Natural killer cell (primary cell): ENCODE measurements around the gene PLCB1. TPM values are rescaled to one million over a fixed set of nuclear protein-coding genes. Genes with fewer than 3 reads are reported as not detected.

Experiments used
- ATAC-seq, 3 donors: fragments of 150-1000 bp in 2 of 3; fragments of 200-7000 bp in 1 of 3; cut with Tn5 transposase; 1 replicate in 1 of 3; 2 replicates in 2 of 3; pipeline ENCODE4 v1.10.0; 2021; ENCODE audit warnings: mild to moderate bottlenecking in 2 of 3, moderate library complexity in 2 of 3
- DNase-seq, 2 donors: peaks; one replicate each; pipeline versions ENCODE4 v3.0.0 to v3.0.0-alpha.2; 2013 to 2021; ENCODE audit warnings: mixed read lengths in 1 of 2
- H3K27ac ChIP-seq: one replicate; pipeline ENCODE4 v1.5.1; 2013; ENCODE audit warnings: mild to moderate bottlenecking, low read length
- H3K27me3 ChIP-seq: one replicate; pipeline ENCODE4 v1.6.1; 2013; ENCODE audit warnings: low read length; ENCODE audit not compliant: control insufficient read depth, insufficient read depth
- H3K36me3 ChIP-seq: one replicate; pipeline ENCODE4 v1.6.1; 2013; ENCODE audit warnings: low read length; ENCODE audit not compliant: control insufficient read depth, insufficient read depth
- H3K4me1 ChIP-seq: one replicate; pipeline ENCODE4 v1.6.1; 2013; ENCODE audit warnings: low read length; ENCODE audit not compliant: control insufficient read depth, insufficient read depth
- H3K4me3 ChIP-seq: one replicate; pipeline ENCODE4 v1.5.1; 2013; ENCODE audit warnings: low read length
- H3K9me3 ChIP-seq: one replicate; pipeline ENCODE4 v1.6.1; 2013; ENCODE audit warnings: low read length; ENCODE audit not compliant: control insufficient read depth, insufficient read depth
- H3K27ac Mint-ChIP-seq, 2 donors: one replicate each; pipeline ENCODE4 v1.8.0; 2022; ENCODE audit warnings: mild to moderate bottlenecking in 2 of 2, mixed read lengths in 2 of 2, moderate library complexity in 1 of 2
- H3K27me3 Mint-ChIP-seq, 2 donors: one replicate each; pipeline ENCODE4 v1.8.0; 2022; ENCODE audit warnings: low read depth in 2 of 2, mixed read lengths in 2 of 2
- H3K36me3 Mint-ChIP-seq: one replicate; pipeline ENCODE4 v1.8.0; 2022; ENCODE audit warnings: mixed read lengths
- H3K4me1 Mint-ChIP-seq, 2 donors: one replicate each; pipeline ENCODE4 v1.8.0; 2022; ENCODE audit warnings: mixed read lengths in 2 of 2
- H3K4me3 Mint-ChIP-seq: one replicate; pipeline ENCODE4 v1.8.0; 2022; ENCODE audit warnings: mild to moderate bottlenecking, moderate library complexity, mixed read lengths
- H3K9me3 Mint-ChIP-seq, 2 donors: one replicate each; pipeline ENCODE4 v1.8.0; 2022; ENCODE audit warnings: mixed read lengths in 2 of 2
- WGBS: methylation state at CpG from one replicate; pipeline ENCODE4 v1.1.7; 2013; ENCODE audit warnings: missing lambda C conversion rate; ENCODE audit not compliant: insufficient coverage; 5-methylcytosine and 5-hydroxymethylcytosine counted together
- intact Hi-C: fragments of 100-400 bp; cut with micrococcal nuclease; formaldehyde crosslinking; loops from one replicate; pipeline ENCODE4 v1.14.2; 2022
- total RNA-seq, 4 donors: library from RNA; stranded (reverse); fragments of 120-200 nt in 1 of 4; gene quantifications; one replicate each; pipeline versions ENCODE4 v1.2.3 to v1.2.4, GENCODE V29; 2013 to 2022
- TF ChIP-seq, protein P1 (sequence below): fragments of 200-600 bp; IDR thresholded peaks from one replicate; pipeline ENCODE4 v1.8.0; 2022; ENCODE audit warnings: antibody characterized with exemption

Gene PLCB1
- total RNA-seq, 3 donors from 2014 or later (not counting 1 experiment from before 2014, with no cell fraction given), result 48.7 to 66.2 (median 57.7) TPM

DNA sequence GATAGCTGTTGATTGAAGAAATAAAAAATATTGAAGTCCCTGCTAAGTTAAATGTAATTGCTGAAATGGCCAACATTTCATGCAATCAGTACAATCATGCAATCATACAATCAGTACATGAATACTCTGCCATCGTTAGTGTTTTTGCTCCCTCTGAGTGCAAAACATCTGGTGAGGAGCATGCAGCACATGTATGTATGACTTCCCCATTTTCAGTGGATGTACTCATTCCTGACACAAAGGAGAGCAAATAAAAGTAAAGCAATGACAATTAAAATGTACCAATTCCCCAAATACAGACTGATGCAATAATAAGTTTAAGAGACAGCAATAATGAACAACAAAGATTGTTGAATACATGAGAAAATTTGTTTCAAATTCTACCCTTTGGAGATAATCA, 140.7 kb downstream of the PLCB1 start:
- no peaks in the 10 kb centered on the region for H3K36me3 Mint-ChIP-seq
- Histone ChIP-seq H3K4me3 (no peak overlapping the region), H3K4me1 (no peaks in the 10 kb centered on the region), H3K36me3 (no peaks in the 10 kb centered on the region), H3K27ac (no peak overlapping the region), H3K9me3 (no peaks in the 10 kb centered on the region), H3K27me3 (no peaks in the 10 kb centered on the region)
- H3K9me3 Mint-ChIP-seq, result no peaks in the 10 kb centered on the region
- no peaks in the 10 kb centered on the region for H3K27me3 Mint-ChIP-seq
- intact Hi-C loops, result no loop called here
- ATAC-seq (no peak), DNase-seq (no peak)
- H3K4me1 Mint-ChIP-seq, result peaks cover 35 to 36% of the 10 kb centered on the region in 2 donors
- no peak overlapping the region for H3K4me3 Mint-ChIP-seq
- 29% methylated on average over 1 of the region's 1 CpG for WGBS
- TF ChIP-seq, protein P1, sequence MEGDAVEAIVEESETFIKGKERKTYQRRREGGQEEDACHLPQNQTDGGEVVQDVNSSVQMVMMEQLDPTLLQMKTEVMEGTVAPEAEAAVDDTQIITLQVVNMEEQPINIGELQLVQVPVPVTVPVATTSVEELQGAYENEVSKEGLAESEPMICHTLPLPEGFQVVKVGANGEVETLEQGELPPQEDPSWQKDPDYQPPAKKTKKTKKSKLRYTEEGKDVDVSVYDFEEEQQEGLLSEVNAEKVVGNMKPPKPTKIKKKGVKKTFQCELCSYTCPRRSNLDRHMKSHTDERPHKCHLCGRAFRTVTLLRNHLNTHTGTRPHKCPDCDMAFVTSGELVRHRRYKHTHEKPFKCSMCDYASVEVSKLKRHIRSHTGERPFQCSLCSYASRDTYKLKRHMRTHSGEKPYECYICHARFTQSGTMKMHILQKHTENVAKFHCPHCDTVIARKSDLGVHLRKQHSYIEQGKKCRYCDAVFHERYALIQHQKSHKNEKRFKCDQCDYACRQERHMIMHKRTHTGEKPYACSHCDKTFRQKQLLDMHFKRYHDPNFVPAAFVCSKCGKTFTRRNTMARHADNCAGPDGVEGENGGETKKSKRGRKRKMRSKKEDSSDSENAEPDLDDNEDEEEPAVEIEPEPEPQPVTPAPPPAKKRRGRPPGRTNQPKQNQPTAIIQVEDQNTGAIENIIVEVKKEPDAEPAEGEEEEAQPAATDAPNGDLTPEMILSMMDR, result no peak
- no peak overlapping the region for H3K27ac Mint-ChIP-seq

DNA sequence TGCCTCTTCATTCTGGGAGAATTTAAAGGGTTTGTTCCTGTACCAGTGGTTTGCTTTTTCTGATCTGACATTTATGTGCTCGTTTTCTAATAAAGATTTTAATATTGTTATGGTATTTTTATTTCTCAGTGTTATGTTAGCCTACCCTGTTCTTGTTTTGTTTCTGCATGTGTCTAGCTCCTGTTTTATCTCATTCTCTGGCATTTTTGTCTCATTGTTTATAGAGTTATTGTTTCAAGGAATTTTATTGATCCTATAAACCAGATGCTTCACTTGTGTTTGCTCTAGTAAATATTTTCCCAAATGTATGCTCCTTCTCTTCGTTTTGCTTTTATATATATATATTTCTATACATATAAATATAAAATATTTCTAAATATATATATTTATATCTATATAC, 152.8 kb downstream of the PLCB1 start:
- Histone ChIP-seq H3K4me3 (no peak overlapping the region), H3K9me3 (no peaks in the 10 kb centered on the region), H3K4me1 (no peaks in the 10 kb centered on the region), H3K27me3 (no peaks in the 10 kb centered on the region), H3K36me3 (no peaks in the 10 kb centered on the region), H3K27ac (no peak overlapping the region)
- Mint-ChIP-seq H3K36me3 (no peaks in the 10 kb centered on the region), H3K4me1 (peaks cover under 1 to 12% of the 10 kb centered on the region in 2 donors), H3K27me3 (peaks cover under 1 to 3% of the 10 kb centered on the region in 2 donors), H3K27ac (no peak overlapping the region), H3K4me3 (no peak overlapping the region), H3K9me3 (no peaks in the 10 kb centered on the region)
- WGBS, result 88% methylated on average over 1 of the region's 2 CpGs
- no peak for DNase-seq
- TF ChIP-seq, protein P1, result no peak
- intact Hi-C loops, result no loop called here
- ATAC-seq, result no peak

DNA sequence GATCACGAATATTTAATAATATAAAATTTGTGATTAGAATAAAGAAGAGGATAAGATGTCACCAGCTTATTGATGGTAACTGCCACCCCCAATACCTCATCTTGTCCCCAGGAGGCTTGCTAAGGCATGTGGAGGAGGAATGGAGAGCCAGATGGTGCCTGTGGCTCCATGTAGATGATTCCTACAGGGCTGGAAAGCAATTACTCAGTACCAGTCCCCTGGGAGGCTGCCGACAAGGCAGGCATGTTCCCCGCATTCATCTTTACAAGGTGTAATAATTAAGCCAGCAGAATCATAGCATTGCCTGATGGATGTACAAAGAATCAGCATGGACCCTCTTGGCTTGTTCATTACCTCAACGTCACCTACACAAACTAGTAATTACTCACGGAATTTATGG, 155.3 kb downstream of the PLCB1 start:
- H3K27ac Mint-ChIP-seq, result no peak overlapping the region
- Histone ChIP-seq H3K27ac (no peak overlapping the region), H3K36me3 (no peaks in the 10 kb centered on the region), H3K4me1 (no peaks in the 10 kb centered on the region), H3K27me3 (no peaks in the 10 kb centered on the region), H3K9me3 (no peaks in the 10 kb centered on the region), H3K4me3 (no peak overlapping the region)
- H3K36me3 Mint-ChIP-seq, result no peaks in the 10 kb centered on the region
- H3K4me1 Mint-ChIP-seq, result peaks cover 5 to 22% of the 10 kb centered on the region in 2 donors
- no peak for ATAC-seq
- no peak overlapping the region for H3K4me3 Mint-ChIP-seq
- WGBS, result 100% methylated on average over 4 of the region's 5 CpGs
- no peak for DNase-seq
- TF ChIP-seq, protein P1, result no peak
- intact Hi-C loops, result no loop called here
- no peaks in the 10 kb centered on the region for H3K9me3 Mint-ChIP-seq
- peaks cover 3 to 8% of the 10 kb centered on the region in 2 donors for H3K27me3 Mint-ChIP-seq

DNA sequence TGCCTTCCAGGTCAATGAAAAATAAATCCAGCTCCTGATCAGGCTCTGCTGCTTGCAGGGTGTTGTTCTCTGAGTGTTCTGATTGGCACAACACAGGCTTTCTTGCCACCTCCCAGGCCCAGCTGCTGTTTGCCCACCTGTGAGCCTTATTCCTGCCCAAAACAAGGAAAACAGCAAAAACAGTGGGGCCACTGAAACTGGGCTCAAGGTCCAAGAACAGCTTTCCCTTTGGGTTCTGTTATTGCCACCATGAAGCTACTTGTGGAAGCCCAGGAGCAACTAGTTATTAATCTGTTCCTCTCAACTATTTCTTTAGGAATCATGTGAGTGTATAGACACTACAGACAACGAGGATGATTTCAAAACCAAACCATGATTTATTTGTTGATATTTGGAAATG, 159.1 kb downstream of the PLCB1 start:
- ATAC-seq (no peak), DNase-seq (no peak)
- H3K36me3 Mint-ChIP-seq, result no peaks in the 10 kb centered on the region
- H3K27ac Mint-ChIP-seq, result no peak overlapping the region
- H3K27me3 Mint-ChIP-seq, result peaks cover 8 to 9% of the 10 kb centered on the region in 2 donors
- Histone ChIP-seq H3K4me1 (no peaks in the 10 kb centered on the region), H3K27ac (no peak overlapping the region), H3K9me3 (no peaks in the 10 kb centered on the region), H3K27me3 (no peaks in the 10 kb centered on the region), H3K36me3 (no peaks in the 10 kb centered on the region), H3K4me3 (no peak overlapping the region)
- H3K9me3 Mint-ChIP-seq, result no peaks in the 10 kb centered on the region
- TF ChIP-seq, protein P1, result no peak
- intact Hi-C loops, result loop anchor here (5.0 kb wide), 1 partner anchor 139 kb away; no protein-coding TSS in a partner anchor
- no CpG with 5 or more reads among the region's 1 CpG for WGBS
- no peak overlapping the region for H3K4me3 Mint-ChIP-seq
- H3K4me1 Mint-ChIP-seq, result peaks cover 19 to 31% of the 10 kb centered on the region in 2 donors
